GM18909 (cell line): Measurements from ENCODE around the gene SCPEP1.
A peak's percentile ranks its signal among the peaks of the same experiment; 100 is the strongest.

Experiments
- ATAC-seq: cut with Tn5 transposase; IDR thresholded peaks from one replicate; pipeline ENCODE4 v1.9.1; 2021; ENCODE audit warnings: mild to moderate bottlenecking; ENCODE audit not compliant: unreplicated experiment, poor library complexity

Gene SCPEP1

DNA sequence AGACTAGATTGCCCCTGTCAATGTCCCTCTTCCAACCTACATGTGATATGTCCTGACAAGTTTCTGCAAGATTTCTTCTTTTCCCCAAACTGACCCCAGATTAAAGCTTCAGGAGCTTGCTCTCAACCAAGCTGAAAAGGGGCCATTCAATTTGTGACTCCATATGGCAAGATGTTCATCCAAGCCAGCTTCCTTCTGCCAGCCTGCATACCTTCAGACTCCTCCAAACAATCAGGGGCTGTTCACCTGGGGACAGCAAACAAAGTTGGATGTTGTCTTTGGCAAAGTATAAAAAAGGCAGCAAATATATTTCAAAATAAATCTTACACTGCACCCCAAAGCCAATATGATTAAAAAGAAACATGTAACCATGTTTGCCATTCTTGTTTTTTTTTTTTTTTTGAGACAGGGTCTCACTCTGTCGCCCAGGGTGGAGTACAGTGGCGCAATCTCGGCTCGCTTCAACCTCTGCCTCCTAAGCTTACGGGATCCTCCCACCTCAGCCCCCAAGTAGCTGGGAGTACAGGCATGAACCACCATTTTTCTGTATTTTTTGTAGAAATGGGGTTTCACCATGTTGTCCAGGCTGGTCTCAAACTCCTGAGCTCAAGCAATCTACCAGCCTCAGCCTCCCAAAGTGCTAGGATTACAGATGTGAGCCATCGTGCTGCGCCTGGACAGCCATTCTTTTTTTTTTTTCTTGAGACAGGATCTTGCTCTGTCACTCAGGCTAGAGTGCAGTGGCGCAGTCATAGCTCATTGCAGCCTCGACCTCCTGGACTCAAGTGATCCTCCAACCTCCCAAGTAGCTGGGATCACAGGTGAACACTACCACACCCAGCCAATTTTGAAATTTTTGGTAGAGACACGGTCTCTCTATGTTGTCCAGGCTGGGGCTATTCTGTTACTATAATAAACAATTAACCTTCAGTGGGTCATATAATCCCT lies 57.1 kb downstream of the SCPEP1 start:
- ATAC-seq, result no peak

DNA sequence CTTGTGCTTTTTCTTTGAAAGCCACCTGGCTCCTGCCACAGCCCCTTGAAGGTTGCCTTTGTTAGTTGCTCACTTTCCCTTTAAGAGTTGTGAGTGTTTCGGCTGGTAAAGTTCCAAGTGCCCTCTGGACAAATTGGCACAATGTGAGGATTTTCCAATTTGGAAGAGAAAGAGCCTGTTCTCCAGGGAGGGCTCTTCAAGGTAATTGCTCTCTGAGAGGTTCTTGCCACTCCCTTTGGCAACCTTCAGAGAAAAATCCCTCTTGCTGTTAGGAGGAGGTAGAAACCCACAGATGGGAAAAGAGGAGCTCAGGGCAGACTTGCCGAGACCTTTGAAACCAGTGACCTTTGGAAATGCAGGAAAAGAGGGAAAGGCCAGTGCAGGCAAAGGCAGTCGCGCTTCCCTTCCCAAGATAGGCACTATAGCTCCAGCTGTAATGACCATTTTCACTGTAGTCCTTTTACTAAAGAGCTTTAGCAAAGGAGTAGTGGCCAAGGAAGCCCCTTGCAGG lies 58.1 kb downstream of the SCPEP1 start:
- ATAC-seq, result no peak

DNA sequence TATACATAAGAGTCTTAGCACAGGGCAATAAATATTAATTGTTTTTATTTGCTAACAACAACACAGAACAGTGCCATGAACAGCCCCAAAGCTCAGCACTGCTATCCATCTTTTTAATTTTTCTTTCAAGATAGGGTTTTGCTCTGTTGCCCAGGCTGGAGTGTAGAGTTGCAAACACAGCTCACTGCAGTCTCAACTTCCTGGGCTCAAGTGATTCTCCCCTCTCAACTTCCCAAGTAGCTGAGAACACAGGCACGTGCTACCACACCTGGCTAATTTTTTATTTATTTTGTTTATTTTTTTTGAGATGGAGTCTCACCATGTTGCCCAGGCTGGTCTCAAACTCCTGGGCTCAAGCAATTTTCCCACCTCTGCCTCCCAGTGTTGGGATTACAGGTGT lies 59.5 kb downstream of the SCPEP1 start:
- ATAC-seq, result no peak

DNA sequence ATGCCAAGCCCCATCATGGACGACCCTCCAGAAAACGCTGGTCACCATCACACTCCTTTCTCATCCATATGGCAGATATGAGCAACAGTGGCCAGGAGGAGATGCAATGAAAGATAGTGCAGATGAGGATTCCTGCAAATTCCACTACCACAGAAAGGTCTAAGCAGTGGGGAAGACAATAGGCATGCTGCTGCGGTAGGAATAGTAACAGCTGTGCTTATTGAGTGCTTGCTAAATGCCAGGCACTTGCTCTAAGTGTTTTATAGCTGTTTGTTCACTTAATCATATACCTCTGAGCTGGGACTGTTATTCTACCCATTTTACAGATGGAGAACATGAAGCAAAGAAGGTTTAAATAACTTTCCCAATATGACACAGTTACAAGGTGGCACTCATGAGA lies 60.6 kb downstream of the SCPEP1 start:
- ATAC-seq, result no peak

DNA sequence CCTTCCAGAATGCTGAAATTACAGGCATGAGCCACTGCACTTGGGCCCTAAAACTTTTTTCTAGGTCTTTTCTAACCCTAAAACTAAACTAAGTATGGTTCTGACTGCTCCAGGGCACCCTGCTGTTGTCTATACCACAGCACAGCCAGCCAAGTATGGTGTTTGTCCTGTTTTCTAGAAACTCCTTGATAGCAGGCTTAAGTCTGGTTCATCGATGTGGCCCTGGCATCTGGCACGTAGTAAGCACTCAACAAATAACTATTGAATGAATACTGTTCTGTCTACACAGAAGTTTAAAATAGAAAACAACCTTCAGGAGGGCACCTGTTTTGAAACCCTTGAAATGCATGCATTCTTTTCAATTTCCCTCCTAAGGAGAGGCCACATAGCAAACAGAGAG lies 62.6 kb downstream of the SCPEP1 start:
- no peak for ATAC-seq

DNA sequence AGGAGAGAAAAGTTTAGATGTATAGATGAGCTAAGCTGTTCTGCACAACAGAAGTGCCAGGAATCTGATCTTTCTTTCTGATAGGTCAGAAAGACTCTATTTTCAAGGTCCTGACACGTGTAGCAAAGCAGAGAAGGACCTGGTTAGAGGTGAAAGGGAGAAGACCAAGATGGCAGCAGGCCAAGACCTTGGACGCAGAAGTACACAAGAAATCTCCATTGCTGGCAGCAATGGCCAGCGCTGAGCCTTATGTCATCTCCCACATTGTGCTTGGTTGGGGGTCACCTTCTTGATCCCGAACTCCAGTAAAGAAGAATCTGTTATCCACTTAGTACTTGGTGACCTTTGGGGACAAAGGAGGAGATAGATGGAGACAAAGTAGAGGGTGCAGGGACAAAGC lies 65.3 kb downstream of the SCPEP1 start:
- no peak for ATAC-seq

DNA sequence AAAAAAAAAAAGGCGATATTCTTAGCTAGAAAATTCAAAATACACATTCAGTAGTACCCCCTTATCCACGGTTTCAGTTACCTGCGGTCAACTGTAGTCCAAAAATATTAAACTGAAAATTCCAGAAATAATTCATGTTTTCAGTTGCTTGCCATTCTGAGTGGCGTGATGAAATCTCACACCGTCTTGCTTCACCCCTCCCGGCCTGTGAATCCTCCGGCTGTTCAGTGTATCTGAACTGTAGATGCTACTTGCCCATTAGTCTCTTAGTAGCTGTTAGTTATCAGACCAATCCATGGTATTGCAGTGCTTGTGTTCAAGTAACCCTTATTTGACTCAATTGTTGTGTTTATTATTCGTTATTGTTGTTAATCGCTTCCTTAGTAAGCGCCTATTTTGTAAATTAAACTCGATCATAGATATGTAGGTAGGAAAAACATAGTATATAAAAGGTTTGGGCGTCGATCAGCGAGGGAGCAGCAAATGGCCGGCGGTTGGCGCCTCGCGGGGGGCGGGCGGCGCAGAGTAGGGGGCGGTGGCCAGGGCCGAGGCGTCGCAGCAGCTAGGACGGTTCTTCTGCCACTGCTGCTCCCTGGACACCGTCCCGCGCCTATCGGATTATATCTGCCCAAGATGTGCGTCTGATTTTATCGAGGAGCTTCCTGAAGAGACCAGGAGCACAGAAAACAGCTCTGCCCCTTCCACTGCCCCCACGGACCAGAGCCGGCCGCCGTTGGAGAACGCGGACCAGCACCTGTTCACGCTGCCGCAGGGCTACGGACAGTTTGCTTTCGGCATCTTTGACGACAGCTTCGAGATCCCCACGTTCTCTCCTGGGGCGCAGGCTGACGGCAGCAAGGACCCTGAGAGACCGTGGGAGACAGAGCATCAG lies 67.3 kb downstream of the SCPEP1 start:
- ATAC-seq, result peak; percentile 8

DNA sequence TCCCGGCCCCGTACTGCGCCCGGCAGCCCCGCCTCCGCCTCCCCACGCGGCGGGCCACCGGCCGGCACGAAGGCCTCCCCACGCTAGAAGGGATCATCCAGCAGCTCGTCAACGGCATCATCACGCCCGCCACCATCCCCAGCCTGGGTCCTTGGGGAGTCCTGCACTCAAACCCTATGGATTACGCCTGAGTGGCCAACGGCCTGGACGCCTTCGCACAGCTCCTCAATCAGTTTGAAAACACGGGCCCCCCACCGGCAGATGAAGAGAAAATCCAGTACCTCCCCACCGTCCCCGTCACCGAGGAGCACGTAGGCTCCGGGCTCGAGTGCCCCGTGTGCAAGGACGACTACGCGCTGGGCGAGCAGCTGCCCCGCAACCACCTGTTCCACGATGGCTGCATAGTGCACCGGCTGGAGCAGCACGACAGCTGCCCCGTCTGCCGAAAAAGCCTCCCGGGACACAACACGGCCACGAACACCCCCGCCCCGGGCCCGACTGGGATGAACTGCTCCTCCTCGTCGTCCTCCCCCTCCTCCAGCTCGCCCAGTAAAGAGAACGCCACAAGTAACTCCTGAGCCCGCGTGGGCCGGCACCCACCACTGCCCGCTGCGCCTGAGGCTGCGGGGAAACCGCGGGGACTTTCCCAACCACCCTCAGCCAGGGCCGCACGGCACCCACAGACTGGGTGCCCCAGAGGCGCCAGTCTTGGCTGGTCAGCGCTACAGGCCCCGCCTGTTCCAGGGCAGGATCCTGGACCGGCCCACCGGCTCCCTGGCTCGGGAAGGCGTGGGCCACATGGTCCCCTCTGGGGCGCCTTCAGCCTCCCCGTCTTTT lies 68.2 kb downstream of the SCPEP1 start:
- ATAC-seq, result peak; percentile 84

DNA sequence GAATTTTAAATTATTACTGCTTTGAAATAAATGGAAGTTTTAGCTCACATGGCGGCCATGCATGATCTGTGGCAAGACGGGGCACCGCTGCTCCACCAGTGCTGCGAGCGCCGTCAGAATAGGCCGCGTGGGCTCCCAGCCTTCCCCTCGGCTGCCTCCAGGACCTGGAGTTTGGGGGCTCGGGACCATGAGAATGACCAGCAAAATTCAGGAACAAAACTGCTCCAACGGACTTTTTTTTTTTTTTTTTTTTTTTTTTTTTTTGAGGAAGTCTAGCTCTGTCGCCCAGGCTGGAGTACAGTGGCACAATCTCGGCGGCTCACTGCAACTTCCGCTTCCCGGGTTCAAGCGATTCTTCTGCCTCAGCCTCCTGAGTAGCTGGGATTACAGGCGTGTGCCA lies 68.8 kb downstream of the SCPEP1 start:
- ATAC-seq, result no peak

DNA sequence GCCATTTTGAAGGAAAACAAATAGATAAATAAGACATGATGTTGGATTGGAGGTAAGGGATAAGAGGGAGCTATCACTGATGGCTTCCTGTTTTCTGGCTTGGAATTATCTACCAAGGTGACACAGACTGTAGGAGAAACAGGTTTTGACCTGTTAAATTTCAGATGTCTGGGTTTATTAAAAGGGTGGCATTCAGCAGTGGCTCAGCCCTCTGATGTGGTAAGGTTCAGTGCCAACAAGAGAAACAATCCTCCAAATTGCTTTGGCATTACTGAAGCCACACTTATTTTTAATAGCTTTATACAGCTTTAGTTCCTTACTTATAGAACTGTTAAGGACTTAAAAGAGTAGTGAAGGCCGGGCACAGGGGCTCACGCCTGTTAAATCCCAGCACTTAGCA lies 70.2 kb downstream of the SCPEP1 start:
- ATAC-seq, result no peak

DNA sequence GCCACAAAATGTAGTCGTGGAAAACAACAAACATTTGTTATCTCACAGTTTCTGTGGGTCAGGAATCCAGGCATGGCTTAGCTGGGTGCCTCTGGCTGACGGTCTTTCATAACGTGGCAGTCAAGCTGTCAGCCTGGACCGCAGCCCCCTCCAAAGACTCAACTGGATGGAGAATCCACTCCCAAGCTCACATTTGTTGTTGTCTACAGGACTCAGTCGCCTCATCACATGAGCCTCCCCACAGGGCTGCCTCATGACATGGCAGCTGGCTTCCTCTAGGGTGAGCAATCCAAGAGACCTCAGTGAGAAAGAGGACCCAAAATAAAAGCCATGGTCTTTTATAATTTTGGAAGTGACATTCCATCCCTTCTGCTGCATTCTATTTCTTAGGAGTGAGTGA lies 72.4 kb downstream of the SCPEP1 start:
- no peak for ATAC-seq

DNA sequence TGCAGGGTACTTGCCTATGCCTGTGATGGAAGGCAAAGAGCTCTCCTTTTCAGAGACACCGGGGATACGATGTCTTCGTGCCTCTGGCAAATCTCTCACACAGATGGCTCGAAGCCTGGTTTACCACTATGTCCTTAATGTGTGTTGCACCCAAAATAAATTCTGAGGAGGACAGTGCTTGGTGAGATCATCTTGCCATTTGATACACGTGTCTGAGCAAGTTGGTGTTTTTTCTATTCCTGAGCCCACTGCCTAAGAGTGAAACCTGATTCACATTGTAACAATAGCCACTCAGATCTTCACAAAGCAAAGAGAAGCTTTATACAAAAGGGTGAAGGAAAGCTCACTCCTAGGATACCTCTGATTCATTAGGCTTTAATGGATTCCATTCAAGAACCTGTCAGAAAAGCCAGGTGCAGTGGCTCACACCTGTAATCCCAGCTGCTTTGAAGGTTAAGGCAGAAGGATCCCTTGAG lies 74.0 kb downstream of the SCPEP1 start:
- no peak for ATAC-seq
